DND-41 (cell line): ENCODE measurements around the gene CHMP5.

Source experiments
- ATAC-seq: fragments of 200-7000 bp; cut with Tn5 transposase; 3 replicates; pipeline ENCODE4 v1.9.1; 2021; ENCODE audit warnings: low read depth; ENCODE audit not compliant: insufficient read depth
- DNase-seq: peaks from one replicate; pipeline ENCODE4 v3.0.0-alpha.2; 2020
- H2AFZ ChIP-seq: 2 replicates; pipeline ENCODE4 v1.6.0; 2012; ENCODE audit warnings: low read depth, low read length
- H3K27ac ChIP-seq: 2 replicates; pipeline ENCODE4 v1.5.1; 2012; ENCODE audit warnings: low read length, inconsistent platforms
- H3K27me3 ChIP-seq: fragments of 200-600 bp; sonication (generic); 2 replicates; pipeline ENCODE4 v1.6.0; 2012; ENCODE audit warnings: low read length, mild to moderate bottlenecking, inconsistent platforms; ENCODE audit not compliant: insufficient read depth, poor library complexity
- H3K36me3 ChIP-seq: 2 replicates; pipeline ENCODE4 v1.5.1; 2012; ENCODE audit warnings: low read length, inconsistent platforms; ENCODE audit not compliant: insufficient read depth
- H3K4me1 ChIP-seq: 2 replicates; pipeline ENCODE4 v1.5.1; 2012; ENCODE audit warnings: mild to moderate bottlenecking, low read length; ENCODE audit not compliant: insufficient read depth
- H3K4me2 ChIP-seq: 2 replicates; pipeline ENCODE4 v1.6.0; 2012; ENCODE audit warnings: mild to moderate bottlenecking, moderate library complexity, low read length, inconsistent platforms; ENCODE audit not compliant: insufficient read depth
- H3K4me3 ChIP-seq, 2 experiments: fragments of 200-600 bp in 1 of 2; shearing (Covaris generic) in 1 of 2; 2 replicates each; pipeline ENCODE4 v1.5.1; 2012 to 2016; ENCODE audit warnings: inconsistent platforms in 2 of 2, low read length in 2 of 2, mild to moderate bottlenecking in 2 of 2, low read depth in 1 of 2, moderate library complexity in 1 of 2
- H3K79me2 ChIP-seq: 2 replicates; pipeline ENCODE4 v1.6.0; 2012; ENCODE audit warnings: low read length, inconsistent platforms; ENCODE audit not compliant: insufficient read depth
- H3K9ac ChIP-seq: 2 replicates; pipeline ENCODE4 v1.6.0; 2012; ENCODE audit warnings: low read depth, mild to moderate bottlenecking, inconsistent platforms, low read length, moderate library complexity
- H3K9me3 ChIP-seq: 2 replicates; pipeline ENCODE4 v1.5.1; 2012; ENCODE audit warnings: low read length, moderate library complexity, mild to moderate bottlenecking, inconsistent platforms; ENCODE audit not compliant: insufficient read depth, severe bottlenecking
- H4K20me1 ChIP-seq: 2 replicates; pipeline ENCODE4 v1.6.0; 2012; ENCODE audit warnings: low read length; ENCODE audit not compliant: insufficient read depth
- EZH2 ChIP-seq: IDR thresholded peaks from 3 replicates; pipeline ENCODE4 v1.6.1; 2012; ENCODE audit warnings: borderline replicate concordance, low read depth, mild to moderate bottlenecking, moderate library complexity, low read length, inconsistent platforms; ENCODE audit not compliant: severe bottlenecking
- TF ChIP-seq, protein P1 (sequence below): IDR thresholded peaks from 2 replicates; pipeline ENCODE4 v1.5.1; 2012; ENCODE audit warnings: borderline replicate concordance, low read length, moderate library complexity, mild to moderate bottlenecking; ENCODE audit not compliant: poor library complexity, severe bottlenecking; ENCODE audit errors: extremely low read depth

Gene CHMP5

DNA sequence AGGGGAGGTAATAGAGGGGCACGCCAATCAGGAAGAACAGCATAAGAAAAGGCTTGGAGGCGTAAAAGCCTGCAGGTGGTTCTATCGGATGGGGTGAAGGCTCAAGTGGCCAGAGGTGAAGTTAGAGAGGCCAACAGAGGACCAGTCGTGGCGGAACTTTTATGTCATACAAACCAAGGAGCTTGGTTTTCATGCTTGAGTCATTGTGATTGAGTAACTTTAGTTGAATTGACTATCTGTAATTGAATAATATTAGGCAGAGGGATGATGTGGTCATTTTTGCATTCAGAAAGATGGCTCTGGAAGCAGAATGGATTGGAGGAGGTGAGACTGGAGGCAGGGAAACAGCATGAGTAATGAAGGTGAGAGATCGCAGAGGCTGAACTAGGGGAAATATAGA is 32.0 kb upstream of the CHMP5 start:
- no peak for TF ChIP-seq EZH2
- TF ChIP-seq, protein P1, sequence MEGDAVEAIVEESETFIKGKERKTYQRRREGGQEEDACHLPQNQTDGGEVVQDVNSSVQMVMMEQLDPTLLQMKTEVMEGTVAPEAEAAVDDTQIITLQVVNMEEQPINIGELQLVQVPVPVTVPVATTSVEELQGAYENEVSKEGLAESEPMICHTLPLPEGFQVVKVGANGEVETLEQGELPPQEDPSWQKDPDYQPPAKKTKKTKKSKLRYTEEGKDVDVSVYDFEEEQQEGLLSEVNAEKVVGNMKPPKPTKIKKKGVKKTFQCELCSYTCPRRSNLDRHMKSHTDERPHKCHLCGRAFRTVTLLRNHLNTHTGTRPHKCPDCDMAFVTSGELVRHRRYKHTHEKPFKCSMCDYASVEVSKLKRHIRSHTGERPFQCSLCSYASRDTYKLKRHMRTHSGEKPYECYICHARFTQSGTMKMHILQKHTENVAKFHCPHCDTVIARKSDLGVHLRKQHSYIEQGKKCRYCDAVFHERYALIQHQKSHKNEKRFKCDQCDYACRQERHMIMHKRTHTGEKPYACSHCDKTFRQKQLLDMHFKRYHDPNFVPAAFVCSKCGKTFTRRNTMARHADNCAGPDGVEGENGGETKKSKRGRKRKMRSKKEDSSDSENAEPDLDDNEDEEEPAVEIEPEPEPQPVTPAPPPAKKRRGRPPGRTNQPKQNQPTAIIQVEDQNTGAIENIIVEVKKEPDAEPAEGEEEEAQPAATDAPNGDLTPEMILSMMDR, result no peak
- H3K4me1 ChIP-seq, result no peaks in the 10 kb centered on the region
- H3K4me2 ChIP-seq, result no peak overlapping the region
- H3K27me3 ChIP-seq, result no peaks in the 10 kb centered on the region
- H3K36me3 ChIP-seq, result no peaks in the 10 kb centered on the region
- DNase-seq, result no peak
- no peak for ATAC-seq
- no peaks in the 10 kb centered on the region for H3K79me2 ChIP-seq
- no peaks in the 10 kb centered on the region for H4K20me1 ChIP-seq
- no peak overlapping the region for H3K4me3 ChIP-seq
- no peaks in the 10 kb centered on the region for H3K9me3 ChIP-seq
- no peak overlapping the region for H2AFZ ChIP-seq
- no peak overlapping the region for H3K27ac ChIP-seq
- no peak overlapping the region for H3K9ac ChIP-seq

DNA sequence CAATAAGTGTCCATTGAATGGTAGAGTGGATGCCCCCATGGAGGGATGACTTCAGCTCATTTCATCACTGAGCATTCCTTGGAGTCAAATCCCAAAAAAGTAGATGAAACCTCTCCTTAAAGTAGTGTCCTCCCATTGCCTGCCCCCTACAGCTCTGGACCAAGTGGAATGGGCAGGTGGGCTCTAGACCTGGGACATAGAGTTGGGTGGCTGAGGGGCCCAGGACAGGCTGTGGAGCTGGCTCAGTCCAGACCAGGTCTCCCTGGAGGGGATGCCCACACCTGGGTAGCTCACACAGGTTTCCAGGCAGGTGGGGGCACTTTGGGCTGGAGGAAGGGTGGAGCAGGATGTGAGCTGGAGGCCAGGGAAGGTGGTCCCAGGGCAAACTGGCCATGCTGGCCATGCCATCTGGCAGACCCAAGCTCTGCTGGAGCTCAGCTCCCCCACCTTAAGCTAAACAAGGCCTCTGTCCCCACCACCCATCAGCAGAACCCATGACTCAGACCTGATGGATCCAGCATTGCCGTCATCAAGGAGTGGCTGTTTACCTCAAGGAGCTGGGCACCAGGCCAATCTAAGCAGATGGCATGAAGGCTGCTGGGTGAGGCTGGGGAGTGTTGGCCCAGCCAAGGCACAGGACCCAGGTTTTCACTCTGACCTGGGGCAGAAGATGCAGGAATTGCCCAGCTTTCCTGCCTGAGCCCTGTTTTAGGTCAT is 31.1 kb upstream of the CHMP5 start:
- Histone ChIP-seq H4K20me1 (no peaks in the 10 kb centered on the region), H2AFZ (no peak overlapping the region), H3K36me3 (no peaks in the 10 kb centered on the region), H3K79me2 (no peaks in the 10 kb centered on the region), H3K27ac (no peak overlapping the region), H3K27me3 (no peaks in the 10 kb centered on the region), H3K4me3 (no peak overlapping the region), H3K9me3 (no peaks in the 10 kb centered on the region), H3K4me1 (no peaks in the 10 kb centered on the region), H3K9ac (no peak overlapping the region), H3K4me2 (no peak overlapping the region)
- TF ChIP-seq EZH2, result no peak
- TF ChIP-seq, protein P1, result no peak
- no peak for DNase-seq
- ATAC-seq, result no peak

DNA sequence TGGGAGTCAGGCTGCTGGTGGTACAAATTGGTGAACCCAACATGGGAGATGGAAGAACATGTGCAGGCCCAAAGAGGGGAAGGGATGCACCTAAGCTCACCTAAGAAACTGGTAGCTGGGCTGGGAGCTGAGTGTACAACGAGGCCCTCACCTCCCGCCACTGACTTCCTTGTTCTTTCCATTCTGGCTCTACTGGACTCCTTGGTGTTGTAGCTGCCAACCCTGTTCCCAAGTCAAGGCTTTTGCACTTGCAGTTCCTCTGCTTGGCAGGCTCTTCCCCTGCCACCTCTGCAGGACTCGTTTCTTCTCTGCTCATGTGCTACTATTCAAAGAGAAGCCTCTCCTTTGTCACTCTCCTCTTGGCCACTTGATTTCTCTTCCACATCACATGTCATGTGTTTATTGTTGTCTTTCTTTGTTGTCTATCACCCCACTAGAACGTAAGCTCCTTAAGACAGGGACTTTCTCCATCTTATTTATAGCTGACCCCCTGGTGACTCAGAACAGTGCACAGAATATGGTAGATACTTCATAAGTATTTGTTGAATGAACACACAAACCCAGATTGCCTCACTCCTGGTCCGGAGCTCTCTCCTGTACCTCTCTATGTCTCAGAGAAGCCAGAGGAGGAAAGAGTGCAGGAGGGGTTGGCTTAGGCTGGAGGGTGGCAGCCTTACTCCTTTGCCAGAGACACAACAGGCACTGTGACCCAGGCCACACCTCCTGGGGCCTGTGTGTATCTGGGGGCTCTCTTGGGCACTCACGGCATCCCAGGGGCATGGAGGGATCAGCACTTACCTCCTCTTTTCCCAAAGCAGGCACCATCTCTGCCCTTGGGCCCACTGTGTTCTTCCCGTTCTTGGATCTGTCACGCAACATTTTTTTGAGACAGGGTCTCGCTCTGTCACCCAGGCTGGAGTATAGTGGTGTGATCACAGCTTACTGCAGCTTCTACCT is 30.1 kb upstream of the CHMP5 start:
- Histone ChIP-seq H3K4me1 (no peaks in the 10 kb centered on the region), H3K9ac (no peak overlapping the region), H3K9me3 (no peaks in the 10 kb centered on the region), H3K27ac (no peak overlapping the region), H4K20me1 (no peaks in the 10 kb centered on the region), H3K27me3 (no peaks in the 10 kb centered on the region), H3K36me3 (no peaks in the 10 kb centered on the region), H3K4me2 (no peak overlapping the region), H3K79me2 (no peaks in the 10 kb centered on the region), H2AFZ (no peak overlapping the region), H3K4me3 (no peak overlapping the region)
- TF ChIP-seq, protein P1, result no peak
- TF ChIP-seq EZH2, result no peak
- DNase-seq, result no peak
- ATAC-seq, result no peak
